Effector CD4-positive, alpha-beta T cell (primary cell): ENCODE results near the gene ASIC5.

Source experiments
- DNase-seq: peaks from one replicate; pipeline ENCODE4 v3.0.0-alpha.2; 2020

Gene ASIC5

GRCh38 chr4:155879767-155880166 lies 13.7 kb upstream of the ASIC5 start:
- DNase-seq = no peak

- no peak for DNase-seq
These were observed 12.5 kb upstream of the ASIC5 start for GRCh38 chr4:155878611-155879010.

GRCh38 chr4:155877971-155878370 lies 11.9 kb upstream of the ASIC5 start:
- DNase-seq = no peak

- DNase-seq = no peak
These were observed 9.8 kb upstream of the ASIC5 start for GRCh38 chr4:155875878-155876277.

GRCh38 chr4:155855897-155856296 lies 10.2 kb downstream of the ASIC5 start:
- no peak for DNase-seq

- no peak for DNase-seq
These were observed 11.4 kb downstream of the ASIC5 start for GRCh38 chr4:155854582-155855226.

- DNase-seq = no peak
These were observed 12.9 kb downstream of the ASIC5 start for GRCh38 chr4:155853189-155853588.

GRCh38 chr4:155849042-155849441 lies 17.0 kb downstream of the ASIC5 start:
- no peak for DNase-seq

- no peak for DNase-seq
These were observed 19.1 kb downstream of the ASIC5 start for GRCh38 chr4:155846929-155847328.

GRCh38 chr4:155842080-155842479 lies 24.0 kb downstream of the ASIC5 start:
- no peak for DNase-seq

GRCh38 chr4:155837203-155837796 lies 28.8 kb downstream of the ASIC5 start:
- no peak for DNase-seq

GRCh38 chr4:155832664-155833063 lies 33.4 kb downstream of the ASIC5 start:
- no peak for DNase-seq

- no peak for DNase-seq
These were observed 37.4 kb downstream of the ASIC5 start for GRCh38 chr4:155828628-155829027.

- no peak for DNase-seq
These were observed 43.5 kb downstream of the ASIC5 start for GRCh38 chr4:155822572-155822971.

GRCh38 chr4:155820887-155821518 lies 45.1 kb downstream of the ASIC5 start:
- DNase-seq = no peak

GRCh38 chr4:155819066-155819465 lies 47.0 kb downstream of the ASIC5 start:
- DNase-seq = no peak

- no peak for DNase-seq
These were observed 47.4 kb downstream of the ASIC5 start for GRCh38 chr4:155818639-155819038.

- no peak for DNase-seq
These were observed 55.0 kb downstream of the ASIC5 start for GRCh38 chr4:155811083-155811482.

GRCh38 chr4:155809835-155810234 lies 56.2 kb downstream of the ASIC5 start:
- DNase-seq = no peak

- no peak for DNase-seq
These were observed 59.1 kb downstream of the ASIC5 start for GRCh38 chr4:155807021-155807420.

GRCh38 chr4:155805016-155805415 lies 61.1 kb downstream of the ASIC5 start:
- no peak for DNase-seq

- DNase-seq = no peak
These were observed 63.7 kb downstream of the ASIC5 start for GRCh38 chr4:155802190-155802959.

GRCh38 chr4:155800685-155801343 lies 65.3 kb downstream of the ASIC5 start:
- DNase-seq = no peak
